Urinary bladder (tissue), 4 donors: ENCODE measurements around the gene PDE6B. TPM values are rescaled to one million over a fixed set of nuclear protein-coding genes. Genes with fewer than 3 reads are reported as not detected.
"Not testable (repeated sequence)": the region's sequence is repeated elsewhere in the genome, so short reads cannot be mapped to it uniquely, and the experiment has no call there.

ENCODE experiments used
- DNase-seq: peaks from one replicate; pipeline ENCODE4 v3.0.0-alpha.2; 2015; ENCODE audit errors: extremely low spot score
- H3K27ac ChIP-seq: one replicate; pipeline ENCODE4 v1.5.1; 2013; ENCODE audit warnings: low read depth, mild to moderate bottlenecking, moderate library complexity
- H3K36me3 ChIP-seq: one replicate; pipeline ENCODE4 v1.6.1; 2013; ENCODE audit warnings: mild to moderate bottlenecking, moderate library complexity; ENCODE audit not compliant: insufficient read depth
- H3K4me1 ChIP-seq: one replicate; pipeline ENCODE4 v1.6.1; 2013; ENCODE audit warnings: mild to moderate bottlenecking, moderate library complexity; ENCODE audit not compliant: insufficient read depth
- H3K4me3 ChIP-seq: one replicate; pipeline ENCODE4 v1.5.1; 2013; ENCODE audit warnings: low read depth, low read length
- WGBS: extraction: QIAGEN DNeasy Blood & Tissue Kit; methylation state at CpG from one replicate; pipeline ENCODE4 v1.1.7; 2013; 5-methylcytosine and 5-hydroxymethylcytosine counted together
- polyA plus RNA-seq: library from polyadenylated mRNA; stranded (reverse); fragments of 200-250 nt; gene quantifications from one replicate; pipeline ENCODE4 v1.2.3, GENCODE V29; 2013
- total RNA-seq: library from RNA; depleted of rRNA; stranded (reverse); fragments of >200 nt; gene quantifications from one replicate; pipeline ENCODE4 v1.2.3, GENCODE V29; 2014
- donor health status: healthy with polysubstance abuse.
- donor health status: healthy.

PDE6B gene
- total and polyA plus RNA-seq, 2 donors: 4.1 to 6.2 TPM

GRCh38 chr4:699816-700580 is 74.6 kb downstream of the PDE6B start:
- Histone ChIP-seq H3K27ac (no peak overlapping the region), H3K4me3 (no peak overlapping the region), H3K36me3 (no peaks in the 10 kb centered on the region), H3K4me1 (no peaks in the 10 kb centered on the region)
- DNase-seq: no peak
- 72% methylated on average over 27 of the region's 27 CpGs for WGBS

- no peaks in the 10 kb centered on the region for H3K36me3 ChIP-seq
- 67% methylated on average over 16 of the region's 16 CpGs for WGBS
- DNase-seq: no peak
These were observed 75.4 kb downstream of the PDE6B start for GRCh38 chr4:700587-701264.

GRCh38 chr4:702618-703048 is 77.3 kb downstream of the PDE6B start:
- no peak for DNase-seq
- H3K4me1 ChIP-seq: peaks cover 1% of the 10 kb centered on the region
- WGBS: 82% methylated on average over 7 of the region's 7 CpGs
- no peaks in the 10 kb centered on the region for H3K36me3 ChIP-seq
- H3K4me3 ChIP-seq: no peak overlapping the region
- H3K27ac ChIP-seq: no peak overlapping the region

More at GRCh38 chr4:700587-701264, 75.4 kb downstream of the PDE6B start:
- Histone ChIP-seq H3K27ac (no peak overlapping the region), H3K4me1 (no peaks in the 10 kb centered on the region), H3K4me3 (no peak overlapping the region)

GRCh38 chr4:703336-704197 is 78.2 kb downstream of the PDE6B start:
- Histone ChIP-seq H3K36me3 (no peaks in the 10 kb centered on the region), H3K4me1 (peaks cover 6% of the 10 kb centered on the region), H3K27ac (no peak overlapping the region), H3K4me3 (no peak overlapping the region)
- DNase-seq: no peak
- 72% methylated on average over 10 of the region's 10 CpGs for WGBS

- Histone ChIP-seq H3K36me3 (no peaks in the 10 kb centered on the region), H3K4me1 (peaks cover 6% of the 10 kb centered on the region), H3K27ac (no peak overlapping the region), H3K4me3 (no peak overlapping the region)
- WGBS: 91% methylated on average over 46 of the region's 46 CpGs
- DNase-seq: no peak
These were observed 79.0 kb downstream of the PDE6B start for GRCh38 chr4:704198-704891.

GRCh38 chr4:704971-705277 is 79.6 kb downstream of the PDE6B start:
- no peak overlapping the region for H3K27ac ChIP-seq
- no peaks in the 10 kb centered on the region for H3K36me3 ChIP-seq
- no peak overlapping the region for H3K4me3 ChIP-seq
- DNase-seq: no peak
- WGBS: 94% methylated on average over 1 of the region's 1 CpG
- peaks cover 6% of the 10 kb centered on the region for H3K4me1 ChIP-seq

- WGBS: 2% methylated on average over 82 of the region's 82 CpGs
- Histone ChIP-seq H3K36me3 (no peaks in the 10 kb centered on the region), H3K27ac (peak within 1 kb of the TSS; percentile 85), H3K4me3 (peak within 1 kb of the TSS; percentile 88), H3K4me1 (peaks cover 6% of the 10 kb centered on the region)
- DNase-seq: peak; percentile 83
These were observed 80.1 kb downstream of the PDE6B start, which contains the start of gene PCGF3 for GRCh38 chr4:705278-706082. PCGF3 (plus strand) TSS chr4:705832; CDS start chr4:733681, 27,849 bp downstream.

GRCh38 chr4:706083-706633 is 80.8 kb downstream of the PDE6B start:
- H3K4me1 ChIP-seq, DNase-seq, H3K36me3 ChIP-seq, H3K27ac ChIP-seq: not testable (repeated sequence)
- WGBS: 3% methylated on average over 21 of the region's 21 CpGs
- peak overlapping the region; percentile 88 for H3K4me3 ChIP-seq

- peak overlapping the region; percentile 38 for H3K4me3 ChIP-seq
- no peaks in the 10 kb centered on the region for H3K36me3 ChIP-seq
- no peak overlapping the region for H3K27ac ChIP-seq
- WGBS: 51% methylated on average over 20 of the region's 21 CpGs
- peaks cover 6% of the 10 kb centered on the region for H3K4me1 ChIP-seq
- no peak for DNase-seq
These were observed 81.6 kb downstream of the PDE6B start for GRCh38 chr4:706834-707598.

- Histone ChIP-seq H3K36me3 (no peaks in the 10 kb centered on the region), H3K4me3 (no peak overlapping the region), H3K27ac (no peak overlapping the region), H3K4me1 (peaks cover 6% of the 10 kb centered on the region)
- no peak for DNase-seq
- WGBS: 87% methylated on average over 11 of the region's 11 CpGs
These were observed 82.7 kb downstream of the PDE6B start for GRCh38 chr4:707929-708630.

- no peak for DNase-seq
- H3K4me1 ChIP-seq: peaks cover 6% of the 10 kb centered on the region
- no peak overlapping the region for H3K4me3 ChIP-seq
- WGBS: 82% methylated on average over 6 of the region's 6 CpGs
- no peaks in the 10 kb centered on the region for H3K36me3 ChIP-seq
- H3K27ac ChIP-seq: no peak overlapping the region
These were observed 83.2 kb downstream of the PDE6B start for GRCh38 chr4:708631-708933.
